ENCODE results near the gene LIPK.

DNA sequence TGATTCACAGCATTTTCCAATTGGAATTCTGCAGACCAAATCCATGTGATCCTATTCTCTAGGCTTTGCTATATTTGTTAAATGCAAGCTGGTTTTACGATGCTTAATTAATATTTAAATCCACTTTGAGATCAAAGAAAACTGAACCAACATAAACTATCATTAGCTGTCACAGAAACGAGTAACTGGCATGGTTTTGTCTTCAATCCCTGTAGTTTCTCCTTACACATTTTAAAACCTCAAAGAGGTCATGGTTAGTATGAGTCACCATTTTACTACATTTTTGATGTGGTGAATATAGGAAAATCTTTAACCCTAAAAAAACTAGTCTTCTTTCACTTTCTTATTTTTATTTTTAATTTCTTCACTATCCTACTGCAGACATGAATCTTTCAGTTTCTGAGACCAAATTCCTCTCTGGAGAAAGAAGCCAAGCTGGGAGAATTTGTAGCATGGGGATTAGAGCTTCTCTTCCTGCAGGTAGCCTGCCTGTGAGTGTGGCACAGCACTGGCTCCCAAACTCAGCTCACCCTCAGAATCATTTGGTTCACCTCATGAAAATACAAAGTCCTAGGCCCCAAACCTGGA is 87.8 kb downstream of the LIPK start:
- TF ChIP-seq POLR2A (IDR thresholded peaks at IDR 0.05; ENCODE audit: control extremely low read depth in 1 of 2, low read depth in 2 of 2, low read length in 2 of 2) (no peak), CTBP2 (IDR thresholded peaks at IDR 0.05; ENCODE audit: borderline replicate concordance, insufficient read depth, insufficient read length, low read length) (no peak), EP300 (IDR thresholded peaks at IDR 0.05; ENCODE audit: borderline replicate concordance in 1 of 2, low read depth in 2 of 2, low read length in 2 of 2) (no peak), POLR2AphosphoS5 (IDR thresholded peaks at IDR 0.05; ENCODE audit: low read depth, low read length) (no peak), BRCA1 (IDR thresholded peaks at IDR 0.05; ENCODE audit: low read depth, low read length) (no peak), ZNF274 (IDR thresholded peaks at IDR 0.05; ENCODE audit: borderline replicate concordance, extremely low read depth, low read length) (no peak)
- TF ChIP-seq, protein P1, sequence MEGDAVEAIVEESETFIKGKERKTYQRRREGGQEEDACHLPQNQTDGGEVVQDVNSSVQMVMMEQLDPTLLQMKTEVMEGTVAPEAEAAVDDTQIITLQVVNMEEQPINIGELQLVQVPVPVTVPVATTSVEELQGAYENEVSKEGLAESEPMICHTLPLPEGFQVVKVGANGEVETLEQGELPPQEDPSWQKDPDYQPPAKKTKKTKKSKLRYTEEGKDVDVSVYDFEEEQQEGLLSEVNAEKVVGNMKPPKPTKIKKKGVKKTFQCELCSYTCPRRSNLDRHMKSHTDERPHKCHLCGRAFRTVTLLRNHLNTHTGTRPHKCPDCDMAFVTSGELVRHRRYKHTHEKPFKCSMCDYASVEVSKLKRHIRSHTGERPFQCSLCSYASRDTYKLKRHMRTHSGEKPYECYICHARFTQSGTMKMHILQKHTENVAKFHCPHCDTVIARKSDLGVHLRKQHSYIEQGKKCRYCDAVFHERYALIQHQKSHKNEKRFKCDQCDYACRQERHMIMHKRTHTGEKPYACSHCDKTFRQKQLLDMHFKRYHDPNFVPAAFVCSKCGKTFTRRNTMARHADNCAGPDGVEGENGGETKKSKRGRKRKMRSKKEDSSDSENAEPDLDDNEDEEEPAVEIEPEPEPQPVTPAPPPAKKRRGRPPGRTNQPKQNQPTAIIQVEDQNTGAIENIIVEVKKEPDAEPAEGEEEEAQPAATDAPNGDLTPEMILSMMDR (IDR thresholded peaks at IDR 0.05; ENCODE audit: control extremely low read depth in 1 of 3, insufficient read depth in 1 of 3, low read depth in 1 of 3, low read length in 3 of 3): no peak

All from H1 (cell line).